ENCODE results near the gene KCNH8. TPM values are rescaled to one million over a fixed set of nuclear protein-coding genes. Genes with fewer than 3 reads are reported as not detected.
"Not testable (repeated sequence)": the region's sequence is repeated elsewhere in the genome, so short reads cannot be mapped to it uniquely, and the experiment has no call there.

KCNH8 gene
- total RNA-seq, 3 donors from 2014 or later, result not detected

DNA sequence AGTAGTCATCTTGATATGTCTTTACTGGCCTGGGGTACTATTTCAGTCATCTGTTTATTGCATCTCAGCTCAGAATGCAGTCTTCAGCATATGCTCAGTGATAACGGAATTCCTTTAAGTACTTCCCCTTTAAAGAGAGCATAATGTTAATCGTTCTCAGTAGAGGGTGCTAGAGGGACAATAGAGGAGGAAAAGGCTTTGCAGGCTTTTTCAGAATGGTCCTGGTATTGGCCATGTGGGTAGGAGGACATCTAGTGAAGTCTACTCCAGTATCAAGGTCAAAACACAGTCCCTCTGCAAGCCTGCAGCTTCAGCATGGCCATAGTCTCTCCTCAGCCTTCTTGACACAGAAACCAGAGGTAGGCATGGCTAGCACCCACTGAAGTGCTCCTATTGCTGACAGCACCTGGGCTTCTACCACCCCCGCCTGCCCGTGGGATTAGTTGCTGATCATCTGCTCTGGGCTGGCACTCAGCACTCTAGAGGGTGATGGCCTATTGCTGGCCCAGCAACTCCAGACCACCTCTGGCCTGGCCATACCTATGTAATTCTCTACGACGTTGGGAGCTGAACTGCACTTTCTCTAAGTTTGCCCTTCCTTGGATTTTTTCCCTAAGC lies 65.4 kb downstream of the KCNH8 start:
- H3K4me1 Mint-ChIP-seq (ENCODE audit: low read depth), result no peaks in the 10 kb centered on the region
- no peak overlapping the region for H3K4me3 Mint-ChIP-seq
- no peaks in the 10 kb centered on the region for H3K36me3 Mint-ChIP-seq (ENCODE audit: insufficient read depth)
- no peaks in the 10 kb centered on the region for H3K9me3 Mint-ChIP-seq
- no peak for DNase-seq
- ATAC-seq, result no peak
- H3K27me3 Mint-ChIP-seq (ENCODE audit: low read depth), result no peaks in the 10 kb centered on the region

DNA sequence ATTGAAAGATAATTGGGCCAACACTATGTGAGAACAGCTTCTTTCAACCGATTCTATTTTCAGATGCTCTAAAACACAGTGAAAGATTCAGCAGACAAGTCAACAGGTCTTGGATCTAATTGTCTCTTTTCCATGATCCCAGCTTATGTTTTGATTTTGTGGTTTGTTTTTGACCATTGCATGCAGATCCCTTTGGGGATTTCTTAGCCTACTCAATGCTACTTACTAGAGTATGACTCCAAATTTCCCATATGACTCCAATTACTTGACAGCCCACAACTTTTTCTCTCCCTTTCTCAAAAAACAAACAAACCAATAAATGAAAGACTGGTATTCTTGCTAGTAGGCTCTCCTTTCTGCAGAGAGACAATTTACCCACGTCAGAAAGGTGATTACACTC lies 67.1 kb downstream of the KCNH8 start:
- H3K9me3 Mint-ChIP-seq, result no peaks in the 10 kb centered on the region
- no peaks in the 10 kb centered on the region for H3K36me3 Mint-ChIP-seq (ENCODE audit: insufficient read depth)
- ATAC-seq, result no peak

DNA sequence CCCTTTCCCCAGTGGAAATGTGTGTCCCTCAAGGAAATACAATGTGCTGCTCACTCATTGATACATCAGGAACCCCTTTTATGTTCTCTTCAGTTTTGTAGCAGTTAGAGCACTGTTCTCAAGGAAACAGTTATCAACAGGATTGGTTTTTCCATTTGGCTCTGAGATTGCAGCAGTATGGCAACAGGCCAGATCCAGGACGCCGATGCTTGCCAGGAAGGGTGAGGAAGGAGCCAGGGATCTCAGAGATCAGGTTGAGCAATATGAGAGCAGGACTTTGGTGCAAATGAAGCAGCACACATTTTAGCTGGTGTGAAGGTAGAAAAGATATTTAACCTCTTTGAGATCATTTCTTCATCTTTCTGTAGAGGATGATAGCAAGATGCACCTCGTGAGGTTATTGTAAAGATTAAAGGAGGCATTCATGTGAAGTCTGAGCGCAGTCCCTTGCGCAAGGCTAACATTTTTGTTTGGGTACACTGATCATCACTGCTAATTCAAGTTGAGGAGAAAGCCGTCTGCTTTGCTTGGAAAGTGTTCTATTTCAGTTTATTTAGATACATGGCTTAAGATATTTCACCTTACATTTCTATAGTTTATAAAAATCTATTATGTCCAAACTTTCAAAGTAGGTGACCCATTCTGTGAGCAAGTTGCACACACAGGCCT lies 68.5 kb downstream of the KCNH8 start:
- H3K4me3 Mint-ChIP-seq, result no peak overlapping the region
- H3K9me3 Mint-ChIP-seq, result no peaks in the 10 kb centered on the region
- DNase-seq, result no peak
- H3K4me1 Mint-ChIP-seq (ENCODE audit: low read depth), result no peaks in the 10 kb centered on the region
- no peaks in the 10 kb centered on the region for H3K27me3 Mint-ChIP-seq (ENCODE audit: low read depth)
- ATAC-seq, result no peak
- no peaks in the 10 kb centered on the region for H3K36me3 Mint-ChIP-seq (ENCODE audit: insufficient read depth)

More for the DNA sequence above, 67.1 kb downstream of the KCNH8 start:
- no peak overlapping the region for H3K4me3 Mint-ChIP-seq
- H3K27me3 Mint-ChIP-seq (ENCODE audit: low read depth), result no peaks in the 10 kb centered on the region
- no peaks in the 10 kb centered on the region for H3K4me1 Mint-ChIP-seq (ENCODE audit: low read depth)
- no peak for DNase-seq

DNA sequence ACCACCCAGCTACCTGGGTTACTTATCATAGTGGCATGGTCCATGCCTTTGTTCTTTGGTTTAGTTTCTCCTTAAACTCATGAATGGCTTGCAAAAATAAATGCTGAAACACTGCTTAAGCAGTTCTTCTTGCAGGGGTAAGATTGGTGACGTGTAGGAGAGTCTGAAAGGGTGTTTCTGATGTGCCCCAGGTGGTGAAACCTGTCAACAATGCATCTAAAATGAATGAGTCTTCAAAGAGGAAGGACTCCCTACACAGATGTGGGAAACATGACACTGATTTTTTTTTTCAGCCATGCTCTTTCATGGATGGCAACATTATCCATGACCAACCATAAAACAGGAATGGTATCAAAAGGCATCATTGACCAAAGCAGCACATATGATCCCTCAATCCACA lies 72.0 kb downstream of the KCNH8 start:
- Mint-ChIP-seq H3K27me3 (ENCODE audit: low read depth) (no peaks in the 10 kb centered on the region), H3K36me3 (ENCODE audit: insufficient read depth) (no peaks in the 10 kb centered on the region), H3K4me1 (ENCODE audit: low read depth) (no peaks in the 10 kb centered on the region), H3K4me3 (no peak overlapping the region), H3K9me3 (no peaks in the 10 kb centered on the region)
- ATAC-seq (no peak), DNase-seq (no peak)

DNA sequence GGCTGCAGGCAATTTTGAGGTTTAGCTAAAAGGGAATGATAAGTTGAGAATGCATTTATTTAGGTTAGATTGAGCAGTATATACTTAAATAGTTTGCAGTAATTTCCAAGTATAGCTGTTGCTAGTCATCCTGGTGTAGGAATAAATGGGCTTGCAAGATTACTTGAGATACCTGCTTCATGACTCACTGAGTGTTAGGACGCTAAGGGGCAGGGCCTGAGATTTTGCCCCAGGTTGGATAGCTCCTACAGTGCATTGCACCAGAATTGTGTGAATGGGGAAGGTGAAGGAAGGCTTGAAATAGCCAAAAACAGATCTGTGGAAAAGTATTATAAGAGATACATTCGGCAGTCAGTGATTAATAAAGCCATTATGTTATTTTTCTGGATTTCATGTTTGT lies 72.8 kb downstream of the KCNH8 start:
- DNase-seq, result no peak
- Mint-ChIP-seq H3K4me3 (no peak overlapping the region), H3K27me3 (ENCODE audit: low read depth) (no peaks in the 10 kb centered on the region), H3K4me1 (ENCODE audit: low read depth) (no peaks in the 10 kb centered on the region), H3K36me3 (ENCODE audit: insufficient read depth) (no peaks in the 10 kb centered on the region), H3K9me3 (no peaks in the 10 kb centered on the region)
- no peak for ATAC-seq

- H3K27me3 Mint-ChIP-seq (ENCODE audit: low read depth), result no peaks in the 10 kb centered on the region
Observed at GRCh38 chr3:19226479-19226878, 78.2 kb downstream of the KCNH8 start.

DNA sequence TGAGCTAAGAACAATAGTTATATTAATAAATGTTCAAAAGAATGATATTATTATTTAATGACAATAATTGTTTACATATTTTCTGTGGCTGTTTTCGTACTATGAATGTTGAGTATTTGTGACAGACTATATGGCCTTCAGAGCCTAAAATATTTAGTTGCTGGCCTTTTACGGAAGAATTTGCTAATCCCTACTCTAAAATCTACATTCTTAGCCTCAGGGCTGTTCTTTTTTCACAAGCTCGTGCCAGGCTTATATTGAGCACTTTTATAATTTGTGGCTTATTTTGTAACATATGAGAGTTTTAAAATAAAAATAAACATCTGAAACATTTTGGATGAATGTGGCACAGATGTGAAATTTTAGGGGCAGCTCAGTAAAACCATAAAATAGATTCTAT lies 79.9 kb downstream of the KCNH8 start:
- H3K9me3 Mint-ChIP-seq, result no peaks in the 10 kb centered on the region
- H3K27me3 Mint-ChIP-seq (ENCODE audit: low read depth), result no peaks in the 10 kb centered on the region
- DNase-seq (no peak), ATAC-seq (no peak)
- no peak overlapping the region for H3K4me3 Mint-ChIP-seq
- H3K4me1 Mint-ChIP-seq (ENCODE audit: low read depth), result no peaks in the 10 kb centered on the region
- no peaks in the 10 kb centered on the region for H3K36me3 Mint-ChIP-seq (ENCODE audit: insufficient read depth)

More at GRCh38 chr3:19226479-19226878, 78.2 kb downstream of the KCNH8 start:
- Mint-ChIP-seq H3K4me3 (no peak overlapping the region), H3K36me3 (ENCODE audit: insufficient read depth) (no peaks in the 10 kb centered on the region), H3K9me3 (no peaks in the 10 kb centered on the region), H3K4me1 (ENCODE audit: low read depth) (no peaks in the 10 kb centered on the region)
- DNase-seq, result no peak
- no peak for ATAC-seq

GRCh38 chr3:19229086-19229485 lies 80.8 kb downstream of the KCNH8 start:
- Mint-ChIP-seq H3K9me3 (no peaks in the 10 kb centered on the region), H3K4me1 (ENCODE audit: low read depth) (no peaks in the 10 kb centered on the region), H3K36me3 (ENCODE audit: insufficient read depth) (no peaks in the 10 kb centered on the region), H3K27me3 (ENCODE audit: low read depth) (peaks cover 1% of the 10 kb centered on the region), H3K4me3 (no peak overlapping the region)
- DNase-seq, result no peak
- ATAC-seq, result no peak

DNA sequence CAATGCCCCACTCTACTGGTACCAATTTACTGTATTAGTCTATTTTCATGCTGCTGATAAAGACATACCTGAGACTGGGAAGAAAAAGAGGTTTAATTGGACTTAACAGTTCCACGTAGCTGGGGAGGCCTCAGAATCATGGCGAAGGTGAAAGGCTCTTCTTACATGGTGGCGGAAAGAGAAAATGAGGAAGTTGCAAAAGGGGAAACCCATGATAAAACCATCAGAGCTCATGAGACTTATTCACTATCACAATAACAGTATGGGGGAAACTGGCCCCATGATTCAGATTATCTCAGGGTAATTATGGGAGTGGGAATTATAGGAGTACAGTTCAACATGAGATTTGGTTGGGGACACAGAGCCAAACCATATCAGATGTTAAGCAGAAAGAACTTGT lies 81.6 kb downstream of the KCNH8 start:
- not testable (repeated sequence) for H3K4me3 Mint-ChIP-seq; H3K36me3 Mint-ChIP-seq (ENCODE audit: insufficient read depth); DNase-seq; H3K9me3 Mint-ChIP-seq; H3K4me1 Mint-ChIP-seq (ENCODE audit: low read depth); ATAC-seq; H3K27me3 Mint-ChIP-seq (ENCODE audit: low read depth)

- peaks cover 1% of the 10 kb centered on the region for H3K27me3 Mint-ChIP-seq (ENCODE audit: low read depth)
- ATAC-seq (no peak), DNase-seq (no peak)
- no peaks in the 10 kb centered on the region for H3K9me3 Mint-ChIP-seq
- no peaks in the 10 kb centered on the region for H3K4me1 Mint-ChIP-seq (ENCODE audit: low read depth)
- H3K36me3 Mint-ChIP-seq (ENCODE audit: insufficient read depth), result no peaks in the 10 kb centered on the region
- no peak overlapping the region for H3K4me3 Mint-ChIP-seq
Observed at GRCh38 chr3:19231792-19232461, 83.6 kb downstream of the KCNH8 start.

- no peaks in the 10 kb centered on the region for H3K4me1 Mint-ChIP-seq (ENCODE audit: low read depth)
- no peak overlapping the region for H3K4me3 Mint-ChIP-seq
- no peaks in the 10 kb centered on the region for H3K9me3 Mint-ChIP-seq
- DNase-seq (no peak), ATAC-seq (no peak)
- H3K36me3 Mint-ChIP-seq (ENCODE audit: insufficient read depth), result no peaks in the 10 kb centered on the region
- H3K27me3 Mint-ChIP-seq (ENCODE audit: low read depth), result peaks cover 1% of the 10 kb centered on the region
Observed at GRCh38 chr3:19232566-19232965, 84.3 kb downstream of the KCNH8 start.

DNA sequence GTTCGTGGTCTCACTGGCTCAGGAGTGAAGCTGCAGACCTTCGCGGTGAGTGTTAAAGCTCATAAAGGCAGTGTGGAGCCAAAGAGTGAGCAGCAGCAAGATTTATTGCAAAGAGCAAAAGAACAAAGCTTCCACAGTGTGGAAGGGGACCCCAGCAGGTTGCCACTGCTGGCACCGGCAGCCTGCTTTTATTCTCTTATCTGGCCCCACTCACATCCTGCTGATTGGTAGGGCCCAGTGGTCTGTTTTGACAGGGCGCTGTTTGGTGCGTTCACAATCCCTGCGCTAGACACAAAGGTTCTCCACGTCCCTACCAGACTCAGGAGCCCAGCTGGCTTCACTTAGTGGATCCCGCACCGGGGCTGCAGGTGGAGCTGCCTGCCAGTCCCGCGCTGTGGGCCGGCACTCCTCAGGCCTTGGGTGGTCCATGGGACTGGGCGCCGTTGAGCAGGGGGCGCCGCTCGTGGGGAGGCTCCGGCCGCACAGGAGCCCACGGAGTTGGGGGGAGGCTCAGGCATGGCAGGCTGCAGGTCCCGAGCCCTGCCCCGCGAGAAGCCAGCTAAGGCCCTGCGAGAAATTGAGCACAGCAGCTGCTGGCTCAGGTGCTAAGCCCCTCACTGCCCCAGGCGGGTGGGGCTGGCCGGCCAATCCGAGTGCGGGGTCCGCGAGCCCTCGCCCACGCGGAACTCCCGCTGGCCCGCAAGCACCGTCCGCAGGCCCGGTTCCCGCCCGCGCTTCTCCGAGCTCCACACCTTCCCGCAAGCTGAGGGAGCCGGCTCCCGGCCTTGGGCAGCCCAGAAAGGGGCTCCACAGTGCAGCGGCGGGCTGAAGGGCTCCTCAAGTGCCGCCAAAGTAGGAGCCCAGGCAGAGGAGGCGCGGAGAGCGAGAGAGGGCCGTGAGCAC lies 85.8 kb downstream of the KCNH8 start:
- H3K4me3 Mint-ChIP-seq; H3K4me1 Mint-ChIP-seq (ENCODE audit: low read depth); ATAC-seq; H3K27me3 Mint-ChIP-seq (ENCODE audit: low read depth); H3K9me3 Mint-ChIP-seq; H3K36me3 Mint-ChIP-seq (ENCODE audit: insufficient read depth); DNase-seq: not testable (repeated sequence)

DNA sequence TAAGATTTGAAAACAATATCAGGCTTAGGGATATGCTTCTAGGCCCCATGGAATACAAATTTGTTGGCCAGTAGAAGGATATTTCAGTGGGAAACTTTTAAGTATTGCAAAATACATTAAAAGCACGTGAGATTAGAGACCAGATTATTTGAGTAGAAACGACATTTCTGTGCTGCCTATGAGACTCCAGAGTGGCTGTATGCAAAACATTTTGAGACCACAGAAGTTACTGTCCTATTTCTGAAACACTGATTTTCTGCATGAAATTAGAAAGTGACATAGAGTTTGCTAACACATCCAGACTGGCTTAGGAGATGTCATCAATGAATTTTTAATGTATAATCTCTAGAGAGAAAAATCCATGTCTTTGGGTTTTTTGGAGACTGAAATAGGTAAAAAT lies 99.8 kb downstream of the KCNH8 start:
- H3K36me3 Mint-ChIP-seq (ENCODE audit: insufficient read depth), result no peaks in the 10 kb centered on the region
- H3K27me3 Mint-ChIP-seq (ENCODE audit: low read depth), result no peaks in the 10 kb centered on the region
- no peaks in the 10 kb centered on the region for H3K4me1 Mint-ChIP-seq (ENCODE audit: low read depth)
- no peak overlapping the region for H3K4me3 Mint-ChIP-seq
- peaks cover 4% of the 10 kb centered on the region for H3K9me3 Mint-ChIP-seq
- DNase-seq (no peak), ATAC-seq (no peak)

- H3K27me3 Mint-ChIP-seq (ENCODE audit: low read depth), result no peaks in the 10 kb centered on the region
- H3K36me3 Mint-ChIP-seq (ENCODE audit: insufficient read depth), result no peaks in the 10 kb centered on the region
- H3K9me3 Mint-ChIP-seq, result peaks cover 4% of the 10 kb centered on the region
- no peak overlapping the region for H3K4me3 Mint-ChIP-seq
- DNase-seq (no peak), ATAC-seq (no peak)
- no peaks in the 10 kb centered on the region for H3K4me1 Mint-ChIP-seq (ENCODE audit: low read depth)
Observed at GRCh38 chr3:19248767-19249166, 100.5 kb downstream of the KCNH8 start.
